ENCODE results near the gene CIP2A.
A peak's percentile ranks its signal among the peaks of the same experiment; 100 is the strongest.
"Not testable (repeated sequence)": the region's sequence is repeated elsewhere in the genome, so short reads cannot be mapped to it uniquely, and the experiment has no call there.

Gene CIP2A

GRCh38 chr3:108589081-108589997, at the start of gene CIP2A, which contains the start of gene DZIP3:
CIP2A (minus strand) TSS chr3:108589438; CDS start chr3:108589375, 63 bp downstream.
DZIP3 (plus strand) TSS chr3:108589722; CDS start chr3:108605407, 15,685 bp downstream.
- H3K9me3 Mint-ChIP-seq: no peaks in the 10 kb centered on the region
- DNase-seq (ENCODE audit: low spot score in 2 of 2): peak; percentile 76 to 95
- peak; percentile 92 for ATAC-seq
- H3K36me3 Mint-ChIP-seq: peaks cover 12% of the 10 kb centered on the region
- H3K4me1 Mint-ChIP-seq: peaks cover 22% of the 10 kb centered on the region
- peak within 1 kb of the TSS; percentile 99 for H3K27ac Mint-ChIP-seq
- peak within 1 kb of the TSS; percentile 95 for H3K4me3 Mint-ChIP-seq

GRCh38 chr3:108629974-108630373, 40.7 kb upstream of the CIP2A start:
- no peaks in the 10 kb centered on the region for H3K9me3 Mint-ChIP-seq
- DNase-seq (ENCODE audit: low spot score in 2 of 2) (no peak), ATAC-seq (no peak)
- H3K27ac Mint-ChIP-seq: no peak overlapping the region
- H3K4me1 Mint-ChIP-seq: no peaks in the 10 kb centered on the region
- H3K4me3 Mint-ChIP-seq: no peak overlapping the region
- H3K36me3 Mint-ChIP-seq: no peaks in the 10 kb centered on the region

- Mint-ChIP-seq H3K4me3 (no peak overlapping the region), H3K27ac (no peak overlapping the region), H3K9me3 (no peaks in the 10 kb centered on the region), H3K36me3 (no peaks in the 10 kb centered on the region), H3K4me1 (no peaks in the 10 kb centered on the region)
- no peak for DNase-seq (ENCODE audit: low spot score in 2 of 2)
- peak; percentile 43 for ATAC-seq
Observed at GRCh38 chr3:108623504-108623903, 34.3 kb upstream of the CIP2A start.

GRCh38 chr3:108620250-108620649, 31.0 kb upstream of the CIP2A start:
- H3K27ac Mint-ChIP-seq: no peak overlapping the region
- H3K9me3 Mint-ChIP-seq: no peaks in the 10 kb centered on the region
- no peak for ATAC-seq
- no peaks in the 10 kb centered on the region for H3K4me1 Mint-ChIP-seq
- DNase-seq (ENCODE audit: low spot score in 2 of 2): no peak
- no peak overlapping the region for H3K4me3 Mint-ChIP-seq
- no peaks in the 10 kb centered on the region for H3K36me3 Mint-ChIP-seq

GRCh38 chr3:108616090-108616489, 26.9 kb upstream of the CIP2A start:
- H3K4me1 Mint-ChIP-seq; H3K27ac Mint-ChIP-seq; ATAC-seq; DNase-seq (ENCODE audit: low spot score in 2 of 2); H3K9me3 Mint-ChIP-seq; H3K4me3 Mint-ChIP-seq; H3K36me3 Mint-ChIP-seq: not testable (repeated sequence)

GRCh38 chr3:108610651-108611050, 21.4 kb upstream of the CIP2A start:
- Mint-ChIP-seq H3K9me3 (no peaks in the 10 kb centered on the region), H3K27ac (no peak overlapping the region), H3K4me1 (peaks cover under 1% of the 10 kb centered on the region), H3K4me3 (no peak overlapping the region), H3K36me3 (no peaks in the 10 kb centered on the region)
- no peak for DNase-seq (ENCODE audit: low spot score in 2 of 2)
- ATAC-seq: no peak

- ATAC-seq: no peak
- Mint-ChIP-seq H3K4me1 (peaks cover 10% of the 10 kb centered on the region), H3K9me3 (no peaks in the 10 kb centered on the region), H3K4me3 (no peak overlapping the region), H3K27ac (no peak overlapping the region), H3K36me3 (no peaks in the 10 kb centered on the region)
- no peak for DNase-seq (ENCODE audit: low spot score in 2 of 2)
Observed at GRCh38 chr3:108608750-108609149, 19.5 kb upstream of the CIP2A start.

GRCh38 chr3:108605491-108605890, 16.3 kb upstream of the CIP2A start:
- ATAC-seq: no peak
- Mint-ChIP-seq H3K4me1 (peaks cover 32% of the 10 kb centered on the region), H3K9me3 (no peaks in the 10 kb centered on the region), H3K4me3 (no peak overlapping the region), H3K27ac (no peak overlapping the region), H3K36me3 (no peaks in the 10 kb centered on the region)
- DNase-seq (ENCODE audit: low spot score in 2 of 2): no peak

- Mint-ChIP-seq H3K4me1 (peaks cover 32% of the 10 kb centered on the region), H3K4me3 (no peak overlapping the region), H3K9me3 (no peaks in the 10 kb centered on the region), H3K27ac (no peak overlapping the region), H3K36me3 (no peaks in the 10 kb centered on the region)
- DNase-seq (ENCODE audit: low spot score in 2 of 2) (no peak), ATAC-seq (no peak)
Observed at GRCh38 chr3:108605028-108605427, 15.8 kb upstream of the CIP2A start.

- Mint-ChIP-seq H3K27ac (peak overlapping the region; percentile 55), H3K36me3 (no peaks in the 10 kb centered on the region), H3K4me1 (peaks cover 36% of the 10 kb centered on the region), H3K9me3 (no peaks in the 10 kb centered on the region), H3K4me3 (peak overlapping the region; percentile 55)
- DNase-seq (ENCODE audit: low spot score in 2 of 2) (no peak), ATAC-seq (peak; percentile 73)
Observed at GRCh38 chr3:108603691-108604090, 14.5 kb upstream of the CIP2A start.

- no peak for DNase-seq (ENCODE audit: low spot score in 2 of 2)
- ATAC-seq: no peak
- no peaks in the 10 kb centered on the region for H3K36me3 Mint-ChIP-seq
- H3K4me1 Mint-ChIP-seq: peaks cover 36% of the 10 kb centered on the region
- H3K4me3 Mint-ChIP-seq: peak overlapping the region; percentile 55
- no peaks in the 10 kb centered on the region for H3K9me3 Mint-ChIP-seq
- peak overlapping the region; percentile 55 for H3K27ac Mint-ChIP-seq
Observed at GRCh38 chr3:108602935-108603294, 13.7 kb upstream of the CIP2A start.

GRCh38 chr3:108602249-108602934, 13.2 kb upstream of the CIP2A start:
- Mint-ChIP-seq H3K9me3 (no peaks in the 10 kb centered on the region), H3K4me1 (peaks cover 36% of the 10 kb centered on the region), H3K27ac (peak overlapping the region; percentile 55), H3K4me3 (peak overlapping the region; percentile 55), H3K36me3 (no peaks in the 10 kb centered on the region)
- DNase-seq (ENCODE audit: low spot score in 2 of 2): no peak
- peak; percentile 65 for ATAC-seq

- Mint-ChIP-seq H3K27ac (no peak overlapping the region), H3K4me3 (no peak overlapping the region), H3K4me1 (peaks cover 40% of the 10 kb centered on the region), H3K9me3 (no peaks in the 10 kb centered on the region), H3K36me3 (no peaks in the 10 kb centered on the region)
- DNase-seq (ENCODE audit: low spot score in 2 of 2) (no peak), ATAC-seq (peak; percentile 91)
Observed at GRCh38 chr3:108599677-108600409, 10.6 kb upstream of the CIP2A start.

- peaks cover 33% of the 10 kb centered on the region for H3K4me1 Mint-ChIP-seq
- DNase-seq (ENCODE audit: low spot score in 2 of 2): no peak
- no peaks in the 10 kb centered on the region for H3K9me3 Mint-ChIP-seq
- H3K27ac Mint-ChIP-seq: no peak overlapping the region
- ATAC-seq: no peak
- no peaks in the 10 kb centered on the region for H3K36me3 Mint-ChIP-seq
- H3K4me3 Mint-ChIP-seq: no peak overlapping the region
Observed at GRCh38 chr3:108598375-108598774, 9.1 kb upstream of the CIP2A start.

GRCh38 chr3:108595321-108595720, 6.1 kb upstream of the CIP2A start:
- no peaks in the 10 kb centered on the region for H3K36me3 Mint-ChIP-seq
- DNase-seq (ENCODE audit: low spot score in 2 of 2) (no peak), ATAC-seq (no peak)
- no peak overlapping the region for H3K4me3 Mint-ChIP-seq
- peaks cover 24% of the 10 kb centered on the region for H3K4me1 Mint-ChIP-seq
- no peaks in the 10 kb centered on the region for H3K9me3 Mint-ChIP-seq
- no peak overlapping the region for H3K27ac Mint-ChIP-seq

Measured in stimulated activated effector memory CD8-positive, alpha-beta T cell treated with anti-CD3 and anti-CD28 coated beads, Interleukin-12 subunit alpha, Interleukin-12 subunit beta, amount 100 ng/mL, for 72 hours (primary cell).